GM18505 (cell line): ENCODE data around the gene LRRN4CL.
"Not testable (repeated sequence)": the region's sequence is repeated elsewhere in the genome, so short reads cannot be mapped to it uniquely, and the experiment has no call there.

Experiments used
- ATAC-seq: cut with Tn5 transposase; IDR thresholded peaks from one replicate; pipeline ENCODE4 v1.9.1; 2021; ENCODE audit not compliant: unreplicated experiment
- POLR2A ChIP-seq: IDR thresholded peaks from 4 replicates; pipeline ENCODE4 v1.6.1; 2011; ENCODE audit warnings: borderline replicate concordance; ENCODE audit not compliant: insufficient read depth, insufficient read length; ENCODE audit errors: extremely low read depth

Gene LRRN4CL

DNA sequence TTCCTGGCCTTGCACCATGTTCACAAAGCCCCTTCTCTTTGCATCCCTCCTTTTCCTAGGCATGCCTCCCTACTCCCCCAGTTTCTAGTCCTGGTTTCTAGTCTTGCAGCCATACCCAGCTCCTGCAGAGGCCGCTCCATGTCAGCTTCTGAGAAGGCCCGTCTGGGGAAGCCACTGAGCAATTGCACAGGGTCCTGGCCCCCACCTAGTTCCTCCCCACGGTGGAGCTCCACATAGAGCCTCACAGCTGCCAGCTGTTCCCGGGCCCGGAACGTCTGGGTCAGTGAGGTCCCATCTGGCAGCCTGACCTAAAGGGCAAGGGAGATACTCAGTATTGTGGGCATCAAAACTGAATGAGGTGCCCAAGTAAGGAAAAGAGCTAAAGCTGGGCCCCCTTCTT is 12.6 kb downstream of the LRRN4CL start:
- no peak for ATAC-seq
- TF ChIP-seq POLR2A, result peak; percentile 19

DNA sequence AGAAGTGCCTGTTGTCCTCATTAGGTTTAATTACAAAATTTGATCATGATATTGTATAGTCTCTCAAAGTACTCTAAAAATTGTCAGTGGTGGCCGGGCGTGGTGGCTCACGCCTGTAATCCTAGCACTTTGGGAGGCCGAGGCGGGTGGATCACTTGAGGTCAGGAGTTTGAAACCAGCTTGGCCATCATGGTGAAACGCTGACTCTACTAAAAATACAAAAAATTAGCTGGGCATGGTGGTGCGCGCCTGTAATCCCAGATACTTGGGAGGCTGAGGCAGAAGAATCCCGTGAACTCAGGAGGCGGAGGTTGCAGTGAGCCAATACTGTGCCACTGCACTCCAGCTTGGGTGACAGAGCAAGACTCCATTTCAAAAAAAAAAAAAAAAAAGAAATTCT is 13.9 kb downstream of the LRRN4CL start:
- ATAC-seq, result not testable (repeated sequence)

DNA sequence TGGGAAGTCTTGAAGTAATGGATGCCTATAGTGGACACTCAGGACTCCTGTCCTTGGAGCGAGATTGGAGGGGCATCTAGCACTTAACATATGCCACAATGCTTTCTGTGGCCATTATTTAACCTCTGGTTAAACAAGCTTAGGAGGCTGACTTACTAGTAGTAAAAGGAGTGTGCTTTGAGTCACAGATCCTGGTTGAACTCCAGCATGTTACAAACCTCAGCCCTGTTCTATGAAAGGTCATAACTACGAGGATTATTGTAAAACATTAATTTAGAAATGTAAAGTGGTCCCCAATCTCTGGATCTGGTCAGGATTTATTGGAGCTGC is 16.2 kb downstream of the LRRN4CL start:
- no peak for ATAC-seq
- TF ChIP-seq POLR2A, result no peak

DNA sequence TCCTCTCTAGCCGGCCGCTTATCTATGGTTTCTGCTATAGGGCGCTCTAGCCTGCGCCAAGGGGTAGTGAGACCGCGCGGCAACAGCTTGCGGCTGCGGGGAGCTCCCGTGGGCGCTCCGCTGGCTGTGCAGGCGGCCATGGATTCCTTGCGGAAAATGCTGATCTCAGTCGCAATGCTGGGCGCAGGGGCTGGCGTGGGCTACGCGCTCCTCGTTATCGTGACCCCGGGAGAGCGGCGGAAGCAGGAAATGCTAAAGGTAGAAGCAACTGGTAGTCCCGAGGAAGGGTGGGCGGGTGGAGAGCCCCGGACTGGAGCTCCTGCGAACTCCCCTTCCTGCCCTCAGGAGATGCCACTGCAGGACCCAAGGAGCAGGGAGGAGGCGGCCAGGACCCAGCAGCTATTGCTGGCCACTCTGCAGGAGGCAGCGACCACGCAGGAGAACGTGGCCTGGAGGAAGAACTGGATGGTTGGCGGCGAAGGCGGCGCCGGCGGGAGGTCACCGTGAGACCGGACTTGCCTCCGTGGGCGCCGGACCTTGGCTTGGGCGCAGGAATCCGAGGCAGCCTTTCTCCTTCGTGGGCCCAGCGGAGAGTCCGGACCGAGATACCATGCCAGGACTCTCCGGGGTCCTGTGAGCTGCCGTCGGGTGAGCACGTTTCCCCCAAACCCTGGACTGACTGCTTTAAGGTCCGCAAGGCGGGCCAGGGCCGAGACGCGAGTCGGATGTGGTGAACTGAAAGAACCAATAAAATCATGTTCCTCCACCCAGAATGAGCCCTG is 17.5 kb downstream of the LRRN4CL start, which contains the start of the genes LBHD1 and UQCC3:
LBHD1 (minus strand) TSS at position 660 of the 782 bp plus-strand sequence. CDS start 2,236 bp downstream, outside the sequence.
UQCC3 (plus strand) TSS at position 66 of the 782 bp plus-strand sequence; CDS start at position 139, 73 bp downstream.
- ATAC-seq, result peak; percentile 53
- peak; percentile 84 for TF ChIP-seq POLR2A

DNA sequence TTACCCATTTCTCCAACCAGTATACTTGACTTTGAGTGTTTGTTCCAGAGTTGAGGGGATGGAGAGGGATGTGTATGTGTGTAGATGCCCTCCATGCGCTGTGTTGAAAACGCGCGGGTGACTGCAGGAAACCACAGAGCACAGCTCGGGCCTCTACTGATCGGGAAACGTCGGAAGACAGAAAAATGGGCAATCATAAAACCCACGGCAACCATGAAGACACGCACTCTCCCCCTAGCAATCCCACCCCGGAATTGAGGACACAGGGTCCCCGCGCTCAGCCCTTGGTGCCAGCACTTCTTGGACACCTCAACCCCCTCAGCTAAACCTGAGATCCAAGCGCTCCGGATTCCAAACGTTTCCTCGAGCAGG is 18.1 kb downstream of the LRRN4CL start:
- no peak for TF ChIP-seq POLR2A
- ATAC-seq, result peak; percentile 12

DNA sequence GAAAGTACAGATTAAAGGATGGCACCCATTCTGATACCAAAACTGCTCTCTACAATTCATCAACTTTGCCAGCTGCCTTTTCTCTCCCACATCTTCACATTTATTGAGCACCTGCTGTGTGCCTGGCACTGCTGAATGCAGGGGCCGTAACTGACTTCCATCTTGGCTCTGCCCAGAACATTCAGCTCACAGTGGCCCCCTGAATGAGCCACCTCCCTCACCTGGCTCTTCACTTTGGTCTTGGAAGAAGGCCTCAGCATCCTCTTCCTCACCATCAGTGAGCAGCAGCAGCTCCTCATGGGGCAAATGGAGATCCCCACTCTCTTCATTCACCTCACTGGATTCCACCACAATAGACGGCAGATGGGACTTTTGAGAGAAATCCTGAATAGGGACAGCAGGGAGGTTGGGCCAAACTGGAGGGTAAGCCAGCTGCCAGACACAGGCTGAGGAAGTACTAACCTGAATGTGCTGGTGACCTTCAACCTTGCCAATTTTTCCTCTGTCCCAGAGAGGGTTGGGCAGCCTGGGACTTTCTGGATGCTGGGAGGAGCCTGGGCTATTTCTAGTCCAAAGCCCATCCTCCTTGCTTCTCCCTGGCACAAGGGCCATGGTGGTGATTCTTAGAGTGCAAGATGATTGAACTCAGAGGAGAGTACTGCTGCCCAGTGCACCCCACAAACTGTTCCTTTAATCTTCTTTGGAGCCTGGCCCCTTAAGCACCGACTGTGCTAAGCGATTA is 19.7 kb downstream of the LRRN4CL start:
- no peak for TF ChIP-seq POLR2A

DNA sequence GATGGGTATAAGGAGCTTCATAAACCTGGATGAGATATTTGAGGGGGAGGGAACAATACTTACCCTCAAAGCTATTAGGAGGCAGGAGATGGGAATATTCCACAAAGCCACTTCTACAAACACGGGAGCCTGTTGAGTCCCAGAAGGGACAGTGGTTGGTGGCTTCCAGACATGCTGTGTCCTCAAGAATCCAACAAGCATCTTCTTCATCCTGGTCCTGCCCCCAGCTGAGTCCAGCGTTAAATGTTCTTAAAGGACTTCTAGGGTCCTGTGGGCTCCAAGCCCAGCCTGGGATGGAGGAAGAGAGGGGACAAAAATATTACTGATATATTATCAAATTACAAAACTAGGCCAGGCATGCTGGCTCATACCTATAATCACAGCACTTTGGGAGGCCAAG is 21.9 kb downstream of the LRRN4CL start:
- TF ChIP-seq POLR2A, result no peak
- no peak for ATAC-seq

More for the DNA sequence above, 19.7 kb downstream of the LRRN4CL start:
- no peak for ATAC-seq

DNA sequence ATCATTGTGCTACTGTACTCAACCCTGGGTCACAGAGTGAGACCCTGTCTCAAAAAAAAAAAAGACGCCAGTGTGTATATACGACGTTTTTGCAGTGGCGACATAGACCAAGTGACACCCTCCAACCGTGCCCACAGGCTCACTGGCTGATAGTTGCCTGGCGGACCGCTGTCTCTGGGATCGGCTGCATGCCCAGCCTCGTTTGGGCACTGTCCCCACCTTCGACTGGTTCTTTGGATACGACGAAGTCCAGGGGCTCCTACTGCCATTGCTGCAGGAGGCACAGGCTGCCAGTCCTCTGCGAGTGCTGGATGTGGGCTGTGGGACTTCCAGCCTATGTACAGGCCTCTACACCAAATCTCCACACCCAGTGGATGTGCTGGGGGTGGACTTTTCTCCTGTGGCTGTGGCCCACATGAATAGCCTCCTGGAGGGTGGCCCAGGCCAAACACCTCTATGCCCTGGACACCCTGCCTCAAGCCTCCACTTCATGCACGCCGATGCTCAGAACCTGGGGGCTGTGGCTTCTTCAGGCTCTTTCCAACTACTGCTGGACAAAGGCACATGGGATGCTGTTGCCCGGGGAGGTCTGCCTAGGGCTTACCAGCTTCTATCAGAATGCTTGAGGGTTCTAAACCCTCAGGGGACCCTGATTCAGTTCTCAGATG is 22.9 kb downstream of the LRRN4CL start:
- no peak for ATAC-seq
- peak; percentile 51 for TF ChIP-seq POLR2A

DNA sequence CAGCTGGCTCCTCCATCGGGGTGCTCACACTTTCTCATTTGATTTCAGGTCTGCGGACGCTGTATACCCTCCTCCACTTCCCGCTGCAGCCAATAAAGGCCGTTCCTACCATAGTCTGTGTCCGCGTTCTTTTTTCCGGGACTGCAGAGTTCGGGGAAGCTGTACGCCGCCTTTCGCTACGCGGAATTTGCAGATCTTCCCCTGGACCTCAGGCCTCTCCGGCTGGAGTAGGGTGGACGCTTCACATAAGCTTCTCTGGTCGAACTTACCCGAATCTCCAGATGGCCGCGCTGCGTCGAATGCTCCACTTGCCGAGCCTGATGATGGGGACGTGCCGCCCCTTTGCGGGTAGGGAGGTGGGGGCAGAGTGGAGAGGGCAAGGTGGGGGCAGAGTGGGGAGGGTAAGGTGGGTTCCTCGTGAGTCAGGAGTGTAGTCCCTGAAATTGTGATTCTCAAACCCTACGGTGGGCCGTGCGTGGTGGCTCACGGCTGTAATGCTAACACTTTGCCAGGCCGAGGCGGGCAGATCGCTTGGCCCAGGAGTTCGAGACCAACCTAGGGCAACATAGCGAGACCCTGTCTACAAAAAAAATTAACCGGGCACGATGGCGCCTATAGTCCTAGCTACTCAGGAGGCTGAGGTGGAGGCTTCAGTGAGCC is 23.6 kb downstream of the LRRN4CL start:
- TF ChIP-seq POLR2A, result no peak
- ATAC-seq, result peak; percentile 9

DNA sequence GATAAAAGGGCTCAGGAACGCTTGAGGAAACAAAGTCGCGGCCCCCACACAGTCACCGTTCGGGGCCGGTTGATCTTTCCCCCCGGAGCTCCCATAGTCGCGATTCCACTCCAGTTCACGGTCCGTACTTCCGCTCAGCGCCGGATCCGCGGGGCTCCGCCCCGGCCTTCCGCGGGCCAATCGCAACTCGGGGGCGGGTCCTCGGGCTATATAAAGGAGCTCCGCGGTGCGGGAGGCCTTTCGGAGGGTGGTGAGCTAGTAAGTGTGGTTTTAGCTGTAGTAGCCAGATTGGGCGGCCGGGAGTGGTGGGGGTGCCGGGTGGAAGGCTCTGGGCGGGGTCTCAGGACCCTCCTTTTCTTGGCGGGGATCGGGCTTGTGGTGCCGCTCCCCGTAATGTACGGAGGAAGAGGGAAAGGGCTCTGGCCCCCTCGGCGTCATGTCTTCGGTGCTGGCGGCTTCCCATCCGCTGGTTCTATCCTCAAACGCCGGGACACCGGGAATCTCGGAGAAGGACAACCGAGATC is 24.2 kb downstream of the LRRN4CL start, which contains the start of the genes C11orf98 and CSKMT:
C11orf98 (minus strand) TSS at position 136 of the 524 bp plus-strand sequence; CDS start at position 95, 41 bp downstream.
CSKMT (plus strand) TSS at position 238 of the 524 bp plus-strand sequence. CDS start 568 bp downstream, outside the sequence.
- peak; percentile 76 for ATAC-seq
- peak; percentile 100 for TF ChIP-seq POLR2A

DNA sequence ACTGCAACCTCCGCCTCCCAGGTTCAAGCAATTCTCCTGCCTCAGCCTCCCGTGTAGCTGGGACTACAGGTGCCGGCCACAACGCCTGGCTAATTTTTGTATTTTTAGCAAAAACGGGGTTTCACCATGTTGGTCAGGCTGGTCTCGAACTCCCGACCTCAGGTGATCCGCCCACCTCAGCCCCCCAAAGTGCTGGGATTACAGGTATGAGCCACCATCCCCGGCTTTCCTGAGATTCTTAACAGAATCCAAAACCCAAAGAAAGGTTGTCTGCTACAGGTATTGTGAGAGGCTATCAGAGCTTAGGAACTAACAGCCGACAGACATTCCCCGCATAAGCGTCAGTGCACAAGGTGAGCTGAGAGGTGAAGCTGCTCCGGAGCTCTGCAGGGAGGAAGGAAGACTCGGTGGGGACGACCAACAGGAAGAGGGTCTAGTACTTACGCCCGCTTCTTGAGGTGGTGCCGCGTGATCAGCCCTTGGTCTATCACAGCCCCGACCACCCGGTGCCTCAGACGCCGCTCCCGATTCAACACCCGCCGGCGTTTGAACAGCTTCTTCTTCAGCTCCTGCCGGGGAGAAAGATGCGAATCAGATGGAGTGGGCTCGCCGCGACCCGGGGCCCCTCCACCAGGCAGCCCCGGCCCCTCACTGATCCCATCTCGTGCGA is 24.8 kb downstream of the LRRN4CL start:
- ATAC-seq, result peak; percentile 12
- no peak for TF ChIP-seq POLR2A

DNA sequence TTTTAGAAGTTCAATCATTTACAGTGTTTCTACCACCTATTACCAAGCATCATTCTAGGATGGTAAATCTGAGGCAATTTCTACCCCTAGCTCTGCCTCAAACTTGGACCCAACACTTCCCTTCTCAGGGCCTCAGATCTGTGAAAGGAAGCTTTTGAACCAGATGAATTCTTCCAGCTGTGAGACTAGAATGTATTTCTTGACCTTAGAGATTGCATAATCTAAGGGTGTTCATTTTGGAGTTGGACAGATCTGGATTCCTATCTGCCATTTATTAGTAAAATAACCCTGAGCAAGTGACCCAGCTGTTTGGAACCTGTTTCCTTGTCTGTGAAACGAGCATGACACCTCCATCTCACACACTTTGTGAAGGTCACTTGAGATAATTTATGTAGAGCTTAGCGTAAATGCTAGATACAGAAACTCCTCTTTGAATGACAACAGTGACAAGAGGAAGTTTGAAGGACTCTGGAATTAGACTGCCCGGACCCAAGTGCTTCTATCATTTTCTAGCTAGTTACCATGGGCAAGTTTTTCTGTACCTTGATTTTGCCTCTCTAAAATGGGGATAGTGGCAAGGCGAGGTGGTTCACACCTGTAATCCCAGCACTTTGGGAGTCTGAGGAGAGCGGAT is 32.4 kb downstream of the LRRN4CL start:
- ATAC-seq, result no peak
- no peak for TF ChIP-seq POLR2A
